Activated CD4-positive, alpha-beta T cell treated with anti-CD3 and anti-CD28 coated beads for 48 hours (primary cell): ENCODE data around the gene SPATA9.

Experiments
- DNase-seq: peaks from one replicate; pipeline ENCODE4 v3.0.0-alpha.2; 2020

The SPATA9 gene

GRCh38 chr5:95615164-95615467, 67.7 kb downstream of the SPATA9 start:
- DNase-seq = no peak

GRCh38 chr5:95613514-95613913, 69.3 kb downstream of the SPATA9 start:
- no peak for DNase-seq

GRCh38 chr5:95611396-95611795, 71.4 kb downstream of the SPATA9 start:
- no peak for DNase-seq

GRCh38 chr5:95610546-95610945, 72.2 kb downstream of the SPATA9 start:
- DNase-seq = no peak

GRCh38 chr5:95609711-95610110, 73.1 kb downstream of the SPATA9 start:
- no peak for DNase-seq
